Hepatic stellate cell (primary cell): Measurements from ENCODE around the gene ANO1.

ENCODE experiments used
- DNase-seq: peaks from one replicate; pipeline ENCODE4 v3.0.0; 2011; ENCODE audit warnings: low spot score

ANO1 gene

DNA sequence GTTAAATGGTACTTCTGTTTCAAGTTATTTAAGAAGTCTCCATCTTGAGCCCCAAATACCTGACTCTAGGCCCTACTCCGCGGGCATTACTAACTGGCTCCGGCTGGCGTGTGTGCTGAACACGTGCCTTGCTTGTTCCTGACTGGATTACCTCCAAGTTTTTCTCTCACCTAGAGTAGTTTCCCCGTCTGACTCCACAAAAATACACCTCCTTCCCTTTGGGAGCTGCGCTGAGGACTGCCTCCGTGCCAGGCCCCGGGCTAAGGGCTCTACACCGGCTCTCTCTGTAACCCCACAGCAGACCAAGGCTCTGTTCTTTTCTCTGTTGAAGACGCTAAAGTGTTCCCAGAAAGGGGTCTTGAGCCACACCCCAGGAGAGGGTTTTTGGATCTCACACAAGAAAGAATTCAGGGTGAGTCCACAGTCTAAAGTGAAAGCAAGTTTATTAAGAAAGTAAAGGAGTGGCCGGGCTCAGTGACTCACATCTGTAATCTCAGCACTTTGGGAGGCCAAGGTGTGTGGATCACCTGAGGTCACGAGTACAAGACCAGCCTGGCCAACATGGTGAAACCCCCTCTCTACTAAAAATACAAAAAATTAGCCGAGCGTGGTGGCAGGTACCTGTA is 61.8 kb downstream of the ANO1 start:
- no peak for DNase-seq

DNA sequence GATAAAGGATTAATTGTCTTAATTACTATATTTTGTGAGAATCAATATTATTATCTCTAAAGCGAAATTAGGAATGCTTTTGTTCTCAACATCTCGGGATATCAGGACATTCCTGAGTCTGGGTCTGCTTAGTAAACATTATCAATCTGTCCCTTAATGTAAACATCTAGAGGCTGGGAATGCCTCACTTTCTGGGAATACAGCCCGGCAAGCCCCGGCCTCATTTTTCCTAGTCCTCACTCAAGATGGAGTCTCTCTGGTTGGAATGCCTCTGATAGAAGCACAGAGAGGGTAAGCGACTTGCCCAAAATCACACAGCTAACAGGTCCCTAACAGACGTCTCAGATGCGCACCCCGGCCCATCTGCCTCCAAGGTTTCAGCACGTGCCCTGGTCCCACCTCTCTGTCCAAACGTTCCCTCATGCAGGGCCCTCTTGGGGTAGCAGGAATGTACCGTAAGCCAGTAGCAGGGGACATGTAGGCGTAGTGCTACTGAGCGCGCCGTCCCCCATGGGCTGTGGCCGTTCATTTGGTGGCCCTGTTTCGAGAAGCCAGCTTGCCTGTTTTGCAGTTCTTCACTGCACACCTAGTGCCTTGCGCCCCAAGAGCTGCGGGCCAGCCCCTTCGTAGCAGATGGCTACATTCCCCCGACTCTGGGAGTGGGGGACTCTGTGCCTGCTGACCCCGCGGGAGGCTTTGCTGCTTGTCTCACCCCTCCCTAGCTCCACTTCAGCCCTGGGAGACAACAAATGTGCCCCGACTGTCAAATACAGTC is 62.8 kb downstream of the ANO1 start:
- DNase-seq: no peak

DNA sequence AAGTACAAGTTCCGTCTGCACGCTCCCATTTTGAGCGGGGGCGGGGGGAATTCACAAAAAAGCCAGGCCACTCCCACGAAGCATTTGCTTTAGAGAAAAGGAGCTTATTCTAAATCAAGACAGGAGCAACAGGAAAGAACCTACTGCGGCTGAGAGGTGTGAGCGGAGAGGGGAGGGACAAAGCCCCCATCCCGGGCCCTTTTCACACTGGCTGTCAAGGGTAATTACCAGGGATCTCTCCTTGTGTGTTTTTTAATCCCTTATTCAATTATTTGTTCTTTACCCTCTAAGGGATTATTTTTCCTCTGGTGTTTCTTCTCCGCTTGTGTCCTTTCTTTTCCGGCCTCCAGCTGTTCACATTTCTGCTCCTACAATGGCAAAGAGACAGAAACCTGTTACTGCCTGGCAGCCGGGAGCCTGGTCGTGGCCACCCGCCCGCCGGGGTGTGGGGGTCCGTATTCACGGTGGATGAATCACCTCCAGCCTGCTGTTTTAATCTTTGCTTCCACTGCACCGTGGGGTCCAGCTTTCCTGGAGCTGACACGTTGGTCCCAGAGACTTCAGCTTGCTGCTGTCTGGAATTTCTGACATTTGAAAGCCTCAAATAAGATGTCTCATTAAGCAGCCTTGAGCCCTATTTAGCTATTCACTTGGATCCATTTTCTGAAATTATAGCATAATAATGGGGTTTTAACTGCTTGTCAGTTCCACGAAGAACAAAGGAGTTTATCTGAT is 63.5 kb downstream of the ANO1 start:
- DNase-seq: no peak

DNA sequence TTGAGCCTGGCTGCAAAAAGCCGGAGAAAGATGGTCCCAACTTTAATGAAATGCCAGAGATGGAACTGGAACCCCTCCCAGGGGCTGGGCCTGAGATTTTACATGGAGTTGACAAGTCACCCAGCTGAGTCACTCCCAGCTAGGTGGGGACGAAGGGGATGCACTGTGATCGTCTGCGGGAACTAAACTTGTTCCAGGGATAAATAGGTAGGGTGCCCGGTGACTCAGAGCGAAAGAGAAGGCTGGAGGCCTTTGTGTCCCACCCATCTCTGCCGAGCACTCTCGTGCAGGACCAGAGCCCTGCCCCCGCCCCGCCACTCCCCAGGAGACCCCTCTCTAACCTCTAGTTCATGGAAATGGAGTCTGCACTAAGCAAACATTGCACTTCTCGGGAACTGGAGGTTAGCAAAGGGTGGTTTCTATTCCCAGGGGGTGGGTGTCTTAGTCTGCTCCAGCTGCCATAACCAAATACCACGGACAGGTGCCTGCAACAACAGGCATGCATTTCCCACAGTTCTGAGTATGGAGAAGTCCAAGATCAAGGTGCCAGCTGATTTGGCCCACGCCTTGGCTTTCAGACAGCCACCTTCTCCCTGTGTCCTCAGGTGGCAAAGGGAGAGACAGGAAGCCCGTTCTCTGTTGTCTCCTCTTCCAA is 64.2 kb downstream of the ANO1 start:
- DNase-seq: no peak

DNA sequence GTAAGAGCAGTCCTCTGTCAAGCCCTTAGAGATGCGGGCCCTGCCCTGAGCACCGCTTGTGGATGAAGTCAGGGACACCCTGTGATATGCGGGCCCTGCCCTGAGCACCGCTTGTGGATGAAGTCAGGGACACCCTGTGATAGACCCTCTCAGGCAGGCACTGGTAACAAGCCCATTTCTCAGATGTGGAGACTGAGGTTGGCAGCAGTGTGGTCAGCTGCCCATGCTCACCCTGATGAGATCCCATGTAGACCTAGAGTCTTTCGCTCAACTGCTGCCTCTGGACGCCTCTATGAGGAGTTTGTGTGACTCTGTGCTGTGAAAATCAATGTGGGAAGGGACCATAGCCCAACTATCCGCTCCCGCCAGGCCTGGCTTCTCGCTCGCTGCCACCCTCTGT is 66.1 kb downstream of the ANO1 start:
- DNase-seq: no peak

DNA sequence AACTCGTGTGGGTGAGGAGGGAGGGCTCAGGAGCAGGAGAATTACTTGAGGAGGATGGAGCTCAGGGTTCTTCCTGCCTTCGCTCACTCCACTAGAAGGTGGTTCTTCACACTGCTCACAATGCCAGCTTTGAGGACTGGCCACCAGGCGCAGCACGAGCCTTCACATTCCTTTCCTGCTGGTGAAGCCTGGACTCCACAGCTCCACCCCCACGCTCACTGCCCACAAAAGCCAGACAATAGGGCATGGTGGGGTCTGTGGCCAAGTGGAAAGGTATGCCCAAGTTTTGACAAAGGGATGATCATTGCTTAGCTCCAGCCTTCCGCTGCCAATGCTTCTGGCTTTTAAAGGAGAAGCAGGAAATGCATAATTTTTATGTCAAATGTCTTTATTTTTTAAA is 67.0 kb downstream of the ANO1 start:
- no peak for DNase-seq

DNA sequence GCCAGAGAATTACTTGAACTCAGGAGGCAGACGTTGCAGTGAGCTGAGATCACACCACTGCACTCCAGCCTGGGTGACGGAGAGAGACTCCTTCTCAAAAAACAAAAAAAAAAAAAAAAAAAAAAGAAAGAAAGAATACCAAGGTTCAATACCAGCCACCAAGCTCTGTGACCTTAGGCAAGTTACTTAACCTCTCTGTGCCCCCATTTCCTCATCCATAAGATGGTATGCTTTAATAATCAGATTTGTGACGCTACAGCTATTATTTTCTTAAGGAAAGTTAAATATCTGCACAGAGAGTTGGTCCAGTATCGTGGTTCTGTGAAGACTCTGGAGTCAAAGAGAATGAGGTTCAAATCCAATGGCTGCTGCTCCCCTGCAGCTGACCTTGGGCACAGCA is 67.7 kb downstream of the ANO1 start:
- no peak for DNase-seq

DNA sequence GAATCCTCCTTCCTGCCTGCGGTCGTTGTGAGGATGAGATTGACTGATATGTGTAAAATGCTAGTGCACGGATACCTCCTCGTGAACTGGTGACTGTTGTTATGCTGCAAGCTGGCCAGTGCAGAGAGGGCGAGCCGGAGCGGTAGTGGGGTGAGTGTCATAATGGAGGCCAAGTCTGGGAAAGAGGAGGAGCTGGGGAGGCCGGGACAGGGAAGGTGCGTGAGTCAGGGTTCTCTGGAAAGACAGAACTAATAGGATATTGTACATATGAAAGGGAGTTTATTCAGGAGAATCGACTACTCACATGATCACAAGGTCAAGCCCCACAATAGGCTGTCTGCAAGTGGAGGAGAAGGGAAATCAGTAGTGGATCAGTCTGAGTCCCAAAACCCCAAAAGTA is 68.2 kb downstream of the ANO1 start:
- DNase-seq: no peak

DNA sequence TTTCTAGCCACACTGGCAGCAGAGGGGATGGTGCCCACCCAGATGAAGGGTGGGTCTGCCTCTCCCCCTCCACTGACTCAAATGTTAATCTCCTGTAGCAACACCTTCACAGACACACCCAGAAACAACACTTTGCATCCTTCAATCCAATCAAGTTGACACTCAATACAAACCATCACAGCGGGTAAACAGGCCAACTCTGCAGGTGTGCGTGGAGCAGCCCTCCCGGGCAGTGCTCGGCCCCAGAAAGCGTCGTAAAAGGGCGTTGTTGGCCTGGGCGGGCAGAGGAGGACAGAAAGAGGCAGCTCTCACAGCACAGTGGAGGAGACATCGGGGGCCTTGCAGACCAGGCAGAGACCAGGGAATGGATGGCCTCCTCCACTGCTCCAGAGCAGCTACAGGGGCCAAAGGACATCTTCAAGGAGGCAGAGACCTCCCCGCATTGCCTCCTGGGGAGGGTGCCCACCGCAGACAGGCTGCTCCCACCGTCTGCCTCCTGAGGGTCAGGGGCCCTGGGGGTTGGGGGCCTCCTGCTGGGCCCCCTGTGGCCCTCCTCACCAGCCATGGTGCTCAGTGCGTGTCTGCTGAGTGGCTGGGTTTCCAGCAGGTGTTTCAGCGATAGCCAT is 68.9 kb downstream of the ANO1 start:
- no peak for DNase-seq

DNA sequence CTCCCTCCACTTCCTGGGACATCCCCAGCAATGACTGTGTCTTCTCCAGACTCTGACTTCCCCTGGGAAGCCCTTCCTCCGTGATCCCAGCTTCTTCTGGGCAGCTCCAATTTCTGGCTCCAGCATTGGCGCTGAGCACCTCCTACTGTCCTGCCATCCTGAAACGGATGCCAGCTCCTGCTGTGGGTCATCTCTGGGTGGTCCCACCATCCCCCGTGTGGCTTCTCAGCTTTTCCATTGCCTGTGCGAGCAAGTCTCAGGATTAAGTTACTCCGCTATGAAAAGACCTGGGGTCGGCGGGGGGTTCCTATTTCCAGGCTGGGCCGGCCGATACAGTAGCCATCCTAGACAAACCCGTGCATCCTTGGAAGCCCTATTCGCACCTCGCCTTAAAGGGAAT is 69.6 kb downstream of the ANO1 start:
- no peak for DNase-seq

- no peak for DNase-seq
Observed at GRCh38 chr11:70151671-70152070, 73.6 kb downstream of the ANO1 start.

DNA sequence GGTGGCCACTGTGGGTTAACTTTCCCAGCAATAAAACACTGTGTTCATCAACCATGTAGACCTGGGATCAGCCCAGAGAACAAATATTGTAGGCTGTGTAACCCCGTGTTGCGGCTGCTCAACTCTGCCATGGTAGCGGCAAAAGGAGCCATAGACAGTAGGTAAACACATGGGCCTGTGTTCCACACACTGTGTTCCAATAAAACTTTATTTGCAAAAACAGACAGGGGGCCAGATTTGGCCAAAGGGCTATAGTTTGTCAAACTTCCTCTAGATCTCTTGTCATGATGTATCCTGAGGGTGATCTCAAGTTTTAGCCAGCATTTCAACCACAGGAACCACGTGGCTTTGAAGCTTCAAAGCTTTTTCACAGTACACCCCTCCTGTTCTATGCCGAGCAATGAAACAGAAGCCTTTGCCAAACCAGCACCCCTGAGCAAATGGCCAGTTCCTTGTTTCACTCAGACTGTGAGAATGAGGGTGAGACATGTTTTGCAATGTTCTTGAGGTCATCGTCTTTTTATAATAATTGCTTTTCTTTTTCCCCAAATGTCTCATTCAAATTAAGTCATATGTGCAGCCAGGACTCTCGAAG is 75.1 kb downstream of the ANO1 start:
- no peak for DNase-seq

DNA sequence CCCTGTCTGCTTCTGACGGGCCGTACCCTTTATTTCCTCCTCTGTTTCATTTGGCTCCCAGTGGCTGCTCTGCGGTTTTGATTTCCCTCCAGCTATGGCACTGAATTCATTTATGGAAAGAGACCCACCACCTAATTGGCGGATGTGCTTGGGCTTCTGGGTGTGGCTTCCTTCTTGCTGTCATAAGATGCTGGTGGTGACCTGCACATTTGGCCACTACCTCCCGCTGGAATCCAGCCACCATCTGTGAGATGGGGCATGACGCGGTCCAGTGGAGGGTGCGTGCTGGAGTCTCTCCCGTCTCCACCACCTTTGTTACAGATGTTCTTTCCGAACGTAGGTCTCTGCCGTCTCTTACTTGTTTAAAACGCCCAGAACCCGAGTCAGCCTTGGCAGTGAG is 77.3 kb downstream of the ANO1 start:
- DNase-seq: no peak

GRCh38 chr11:70156291-70157037 is 78.3 kb downstream of the ANO1 start:
- DNase-seq: no peak

DNA sequence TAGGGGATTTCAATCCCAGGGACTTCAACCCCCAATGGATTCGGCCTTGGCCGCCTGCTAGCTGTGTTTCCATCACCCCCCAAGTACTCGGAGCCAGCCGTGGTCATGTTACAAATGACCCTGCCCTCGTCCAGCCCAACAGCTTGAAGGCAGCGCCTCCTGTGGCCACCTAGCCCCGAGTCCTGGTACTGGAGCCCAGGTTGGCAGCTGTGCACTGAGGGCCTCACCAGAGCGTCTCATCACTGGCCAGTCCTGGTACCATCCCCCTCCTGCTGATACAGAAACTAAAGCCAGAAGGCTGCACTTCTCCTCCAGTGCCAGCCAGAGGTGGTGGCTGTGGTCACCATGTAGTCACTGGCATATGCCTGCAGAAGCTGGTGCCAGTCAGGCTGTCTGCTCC is 80.1 kb downstream of the ANO1 start:
- DNase-seq: no peak

DNA sequence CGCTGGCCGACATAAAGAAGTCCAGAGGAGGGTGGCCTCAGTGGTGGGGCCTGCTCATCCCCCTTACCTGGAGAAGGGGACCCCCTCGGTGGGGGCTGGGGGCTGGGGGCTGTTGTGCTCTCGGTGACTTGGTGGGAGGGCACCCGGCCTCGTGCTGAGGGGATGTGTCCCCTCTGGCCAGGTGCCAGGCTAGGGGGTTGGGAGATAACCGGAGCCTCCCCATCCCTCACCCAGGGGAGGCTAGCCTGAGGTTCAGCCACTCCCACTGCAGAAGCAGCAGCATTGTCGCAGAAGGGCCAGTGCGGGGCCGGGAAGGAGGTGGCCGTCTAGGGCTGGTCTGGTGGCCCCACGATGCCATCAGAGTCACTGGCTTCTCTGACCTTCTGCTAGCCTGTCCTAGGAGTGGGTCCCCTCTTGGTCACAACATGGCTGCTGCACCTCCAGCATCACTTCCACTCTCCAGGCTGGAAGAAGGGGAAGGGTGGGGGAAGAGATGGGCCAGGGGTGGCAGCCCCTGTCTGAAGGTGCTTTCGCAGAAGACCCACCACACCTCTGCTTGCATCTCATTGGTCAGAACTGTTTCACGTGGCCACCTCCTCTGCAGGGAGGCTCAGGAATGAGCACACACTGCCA is 80.8 kb downstream of the ANO1 start:
- no peak for DNase-seq

DNA sequence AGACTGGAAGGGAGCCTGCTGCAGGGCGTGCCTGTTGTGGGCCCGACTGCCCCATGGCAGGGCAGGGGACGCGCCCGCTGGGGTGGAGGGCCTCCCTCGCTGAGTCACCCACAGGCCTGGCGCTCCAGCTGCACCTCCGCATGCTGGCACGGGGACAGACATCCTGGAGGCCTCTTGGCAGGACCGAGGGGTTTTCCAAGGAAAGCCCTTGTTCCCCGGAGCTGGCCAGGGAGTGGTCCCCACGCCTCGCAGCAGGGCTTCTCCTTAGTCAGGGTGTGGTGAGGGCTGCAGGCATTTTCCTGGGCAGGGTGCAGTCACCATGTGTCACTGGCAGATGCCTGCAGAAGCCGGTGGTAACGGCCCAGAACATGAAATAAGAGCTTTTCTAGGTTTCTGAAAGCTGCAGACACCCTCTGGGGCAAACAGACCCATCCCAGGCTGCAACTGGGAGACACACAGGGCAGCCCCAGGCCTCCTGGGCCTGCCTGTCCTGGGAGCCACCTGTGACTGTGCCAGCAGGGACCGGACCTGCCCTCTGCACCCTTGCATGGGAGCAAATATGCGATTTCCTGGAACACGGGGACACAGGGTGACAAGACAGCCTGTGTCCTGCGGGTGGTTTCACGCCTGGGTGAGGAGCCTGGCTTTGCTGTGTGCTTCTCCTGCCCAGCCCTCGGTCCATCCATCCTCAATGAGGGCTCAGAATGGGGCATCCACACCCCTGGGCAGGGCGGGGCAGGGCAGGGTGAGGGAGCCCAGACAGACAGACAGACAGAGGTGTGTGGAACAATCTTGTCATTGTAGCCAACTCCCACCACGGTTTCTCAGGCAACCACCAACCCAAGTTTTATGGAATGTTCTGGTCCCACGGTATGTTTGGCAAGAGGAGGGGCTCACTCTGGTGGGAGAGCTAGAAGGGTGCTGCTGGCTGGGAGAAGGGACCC is 81.8 kb downstream of the ANO1 start:
- no peak for DNase-seq

GRCh38 chr11:70161043-70161625 is 83.0 kb downstream of the ANO1 start:
- DNase-seq: no peak

DNA sequence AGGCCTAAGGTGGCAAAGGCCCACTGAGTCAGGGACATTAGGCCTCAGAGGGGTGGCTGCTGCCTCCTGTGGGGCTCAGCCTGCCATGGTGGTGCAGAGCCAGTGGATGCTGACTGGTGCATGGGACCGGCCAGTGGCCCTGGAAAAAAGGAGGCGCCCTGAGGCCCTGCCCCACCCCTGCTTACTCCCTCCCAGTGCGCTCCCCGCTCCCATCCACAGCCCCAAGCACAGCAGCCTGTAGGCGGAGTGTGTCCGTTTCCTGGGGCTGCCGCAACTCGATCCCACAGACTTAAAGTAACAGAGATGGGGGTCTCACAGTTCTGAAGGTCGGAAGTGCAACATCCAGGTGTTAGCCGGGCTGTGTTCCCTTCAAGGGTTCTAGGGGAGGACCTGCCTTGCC is 86.6 kb downstream of the ANO1 start:
- DNase-seq: no peak
